Caco-2 (cell line): ENCODE measurements around the gene XRCC4. TPM values are rescaled to one million over a fixed set of nuclear protein-coding genes. Genes with fewer than 3 reads are reported as not detected.

ENCODE experiments used
- BruUV-seq: library from RNA; stranded (reverse); fragments of 400-500 nt; replicated peaks from 2 replicates; lab custom pipeline; 2021; lab: Mats Ljungman, UMichigan
- CTCF ChIA-PET: fragments of 300-600 bp; sonication (Branson Sonifier 250); formaldehyde crosslinking; loops from one replicate; lab custom pipeline; 2022; ENCODE audit warnings: antibody characterized with exemption; lab: Charles Lee
- POLR2A ChIA-PET: fragments of 300-600 bp; sonication (Branson Sonifier 250); formaldehyde crosslinking; loops from one replicate; lab custom pipeline; 2022; ENCODE audit warnings: antibody characterized with exemption; lab: Charles Lee
- DNase-seq, 2 experiments: peaks; one replicate each; pipeline versions ENCODE4 v3.0.0 to v3.0.0-alpha.2; 2020 to 2022
- H3K27me3 ChIP-seq: replicated peaks from 2 replicates; pipeline ENCODE4 v1.6.0; 2011; ENCODE audit warnings: low read length; ENCODE audit not compliant: control insufficient read depth, insufficient read depth
- H3K36me3 ChIP-seq: 2 replicates; pipeline ENCODE4 v1.5.1; 2011; ENCODE audit warnings: low read length; ENCODE audit not compliant: control insufficient read depth, insufficient read depth
- H3K4me1 ChIP-seq: fragments of 250-450 bp; sonication (Bioruptor Pico); 2 replicates; pipeline ENCODE4 v1.5.1; 2020; ENCODE audit warnings: mild to moderate bottlenecking
- H3K4me3 ChIP-seq: 2 replicates; pipeline ENCODE4 v1.5.1; 2011; ENCODE audit warnings: low read depth, mild to moderate bottlenecking, control low read depth, low read length
- H3K9me3 ChIP-seq: fragments of 250-450 bp; sonication (Bioruptor Pico); 2 replicates; pipeline ENCODE4 v1.5.1; 2020; ENCODE audit warnings: mild to moderate bottlenecking, moderate library complexity
- H3K27ac Mint-ChIP-seq: one replicate; pipeline ENCODE4 v1.8.0; 2022; ENCODE audit warnings: mixed read lengths; ENCODE audit not compliant: unreplicated experiment
- H3K27me3 Mint-ChIP-seq: one replicate; pipeline ENCODE4 v1.8.0; 2022; ENCODE audit warnings: mixed read lengths; ENCODE audit not compliant: insufficient read depth, unreplicated experiment
- H3K36me3 Mint-ChIP-seq: one replicate; pipeline ENCODE4 v1.8.0; 2022; ENCODE audit warnings: mild to moderate bottlenecking, mixed read lengths; ENCODE audit not compliant: insufficient read depth, unreplicated experiment
- H3K4me1 Mint-ChIP-seq: one replicate; pipeline ENCODE4 v1.8.0; 2022; ENCODE audit warnings: low read depth, mixed read lengths; ENCODE audit not compliant: unreplicated experiment
- H3K4me3 Mint-ChIP-seq: one replicate; pipeline ENCODE4 v1.8.0; 2022; ENCODE audit warnings: mild to moderate bottlenecking, moderate library complexity, mixed read lengths; ENCODE audit not compliant: unreplicated experiment
- H3K9me3 Mint-ChIP-seq: one replicate; pipeline ENCODE4 v1.8.0; 2022; ENCODE audit warnings: mixed read lengths; ENCODE audit not compliant: unreplicated experiment
- intact Hi-C: fragments of 100-400 bp; cut with micrococcal nuclease; formaldehyde crosslinking; loops from one replicate; pipeline ENCODE4 v1.10.0; 2022; ENCODE audit not compliant: unreplicated experiment
- total RNA-seq: library from RNA; stranded (reverse); gene quantifications from 2 replicates; pipeline ENCODE4 v1.2.3, GENCODE V29; 2022
- TF ChIP-seq, protein P1 (sequence below), 2 experiments: fragments of 200-600 bp in 1 of 2; IDR thresholded peaks; 1 replicate in 1 of 2; 2 replicates in 1 of 2; pipeline versions ENCODE4 v1.5.1 to v1.8.0; 2011 to 2022; ENCODE audit warnings: antibody characterized with exemption in 1 of 2, control low read depth in 1 of 2, inconsistent platforms in 1 of 2, low read depth in 1 of 2, low read length in 1 of 2, mild to moderate bottlenecking in 1 of 2, moderate library complexity in 1 of 2; ENCODE audit not compliant: insufficient read depth in 1 of 2, severe bottlenecking in 1 of 2, unreplicated experiment in 1 of 2

The XRCC4 gene
- total RNA-seq, 1 experiment from 2014 or later: 13.0 TPM

DNA sequence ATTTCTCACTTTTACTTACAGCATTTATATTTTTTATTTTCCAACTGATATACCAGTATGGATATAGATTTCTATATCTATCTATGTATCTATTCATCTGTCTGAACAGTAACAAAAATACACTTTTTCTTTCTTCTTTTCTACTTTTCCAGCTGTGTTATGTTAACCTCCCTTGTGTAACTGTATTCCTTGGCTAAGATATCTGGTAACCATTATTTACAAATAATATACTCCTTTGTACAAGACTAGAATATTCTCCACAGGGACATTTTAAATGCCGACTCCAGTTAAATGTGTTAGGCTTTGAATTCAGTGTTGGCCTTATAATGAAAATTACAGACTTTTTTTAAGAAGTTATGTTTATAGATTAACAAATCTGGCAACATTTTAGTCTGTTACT, 168.7 kb downstream of the XRCC4 start:
- Mint-ChIP-seq H3K27ac (no peak overlapping the region), H3K27me3 (no peaks in the 10 kb centered on the region), H3K9me3 (no peaks in the 10 kb centered on the region), H3K36me3 (no peaks in the 10 kb centered on the region), H3K4me1 (no peaks in the 10 kb centered on the region), H3K4me3 (no peak overlapping the region)
- CTCF ChIA-PET: no interaction called here
- TF ChIP-seq, protein P1, sequence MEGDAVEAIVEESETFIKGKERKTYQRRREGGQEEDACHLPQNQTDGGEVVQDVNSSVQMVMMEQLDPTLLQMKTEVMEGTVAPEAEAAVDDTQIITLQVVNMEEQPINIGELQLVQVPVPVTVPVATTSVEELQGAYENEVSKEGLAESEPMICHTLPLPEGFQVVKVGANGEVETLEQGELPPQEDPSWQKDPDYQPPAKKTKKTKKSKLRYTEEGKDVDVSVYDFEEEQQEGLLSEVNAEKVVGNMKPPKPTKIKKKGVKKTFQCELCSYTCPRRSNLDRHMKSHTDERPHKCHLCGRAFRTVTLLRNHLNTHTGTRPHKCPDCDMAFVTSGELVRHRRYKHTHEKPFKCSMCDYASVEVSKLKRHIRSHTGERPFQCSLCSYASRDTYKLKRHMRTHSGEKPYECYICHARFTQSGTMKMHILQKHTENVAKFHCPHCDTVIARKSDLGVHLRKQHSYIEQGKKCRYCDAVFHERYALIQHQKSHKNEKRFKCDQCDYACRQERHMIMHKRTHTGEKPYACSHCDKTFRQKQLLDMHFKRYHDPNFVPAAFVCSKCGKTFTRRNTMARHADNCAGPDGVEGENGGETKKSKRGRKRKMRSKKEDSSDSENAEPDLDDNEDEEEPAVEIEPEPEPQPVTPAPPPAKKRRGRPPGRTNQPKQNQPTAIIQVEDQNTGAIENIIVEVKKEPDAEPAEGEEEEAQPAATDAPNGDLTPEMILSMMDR (IDR thresholded peaks at IDR 0.05; ENCODE audit: insufficient read depth in 1 of 2, low read depth in 1 of 2, low read length in 1 of 2, severe bottlenecking in 1 of 2, unreplicated experiment in 1 of 2): no peak
- no TSS peak for BruUV-seq
- no peaks in the 10 kb centered on the region for H3K27me3 ChIP-seq
- H3K4me1 ChIP-seq: no peaks in the 10 kb centered on the region
- DNase-seq: no peak
- no peak overlapping the region for H3K4me3 ChIP-seq
- H3K36me3 ChIP-seq: no peaks in the 10 kb centered on the region
- POLR2A ChIA-PET: no interaction called here
- intact Hi-C loops: no loop called here
- no peaks in the 10 kb centered on the region for H3K9me3 ChIP-seq

DNA sequence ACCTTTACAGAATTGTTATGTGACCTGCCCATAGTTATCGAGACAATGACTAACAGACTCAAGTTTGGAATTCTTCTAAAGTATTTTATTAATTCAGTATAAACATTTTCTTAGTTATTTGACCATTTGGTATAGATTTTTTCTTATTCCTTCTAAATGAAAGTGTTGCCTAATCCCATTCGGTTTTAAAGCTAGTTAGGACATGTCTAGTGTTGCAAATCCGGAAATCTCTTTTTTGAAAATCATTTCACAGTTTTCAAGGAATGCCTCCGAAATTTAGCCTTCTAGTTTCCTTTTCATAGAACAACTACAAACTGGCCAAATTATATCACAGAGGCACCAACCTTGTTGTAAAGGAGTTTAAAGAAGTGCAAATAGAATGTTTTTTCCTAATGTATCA, 171.8 kb downstream of the XRCC4 start:
- H3K9me3 Mint-ChIP-seq: no peaks in the 10 kb centered on the region
- no peak overlapping the region for H3K27ac Mint-ChIP-seq
- no TSS peak for BruUV-seq
- H3K4me3 ChIP-seq: no peak overlapping the region
- no peak overlapping the region for H3K4me3 Mint-ChIP-seq
- H3K27me3 Mint-ChIP-seq: no peaks in the 10 kb centered on the region
- ChIA-PET POLR2A (no interaction called here), CTCF (no interaction called here)
- DNase-seq: no peak
- intact Hi-C loops: no loop called here
- H3K27me3 ChIP-seq: no peaks in the 10 kb centered on the region
- H3K9me3 ChIP-seq: no peaks in the 10 kb centered on the region
- no peaks in the 10 kb centered on the region for H3K36me3 ChIP-seq
- TF ChIP-seq, protein P1 (IDR thresholded peaks at IDR 0.05; ENCODE audit: insufficient read depth in 1 of 2, low read depth in 1 of 2, low read length in 1 of 2, severe bottlenecking in 1 of 2, unreplicated experiment in 1 of 2): no peak
- H3K36me3 Mint-ChIP-seq: no peaks in the 10 kb centered on the region
- peaks cover 5% of the 10 kb centered on the region for H3K4me1 Mint-ChIP-seq
- H3K4me1 ChIP-seq: peaks cover 7% of the 10 kb centered on the region; the same call in 1 of the 2 replicates

DNA sequence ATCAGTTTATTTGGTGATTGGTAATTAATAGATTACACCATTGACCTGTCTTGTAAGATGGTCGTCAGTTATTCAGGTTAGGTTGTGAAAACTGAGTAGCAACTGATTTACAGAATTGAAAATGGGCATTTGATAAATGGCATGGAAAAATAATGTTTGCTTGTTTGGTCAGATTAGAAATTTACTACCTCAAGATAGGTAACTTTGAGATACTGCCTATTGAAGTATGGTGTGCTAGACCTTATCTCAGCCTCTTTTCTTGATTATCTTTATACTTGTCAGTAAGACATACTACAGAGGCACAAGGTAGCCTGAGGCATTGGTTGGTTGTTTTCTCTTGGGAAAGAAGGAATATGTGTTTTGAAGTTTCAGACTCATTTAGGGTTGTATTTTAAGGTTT, 174.5 kb downstream of the XRCC4 start:
- DNase-seq: no peak
- CTCF ChIA-PET: no interaction called here
- Histone ChIP-seq H3K27me3 (no peaks in the 10 kb centered on the region), H3K36me3 (no peaks in the 10 kb centered on the region), H3K4me3 (no peak overlapping the region), H3K4me1 (peaks cover 7% of the 10 kb centered on the region; the same call in 1 of the 2 replicates), H3K9me3 (no peaks in the 10 kb centered on the region)
- BruUV-seq: no TSS peak
- Mint-ChIP-seq H3K27me3 (no peaks in the 10 kb centered on the region), H3K9me3 (no peaks in the 10 kb centered on the region), H3K36me3 (no peaks in the 10 kb centered on the region), H3K27ac (no peak overlapping the region), H3K4me3 (no peak overlapping the region), H3K4me1 (peaks cover 5% of the 10 kb centered on the region)
- intact Hi-C loops: loop anchor here (10.0 kb wide), 1 partner anchor 313 kb away; no protein-coding TSS in a partner anchor
- TF ChIP-seq, protein P1 (IDR thresholded peaks at IDR 0.05; ENCODE audit: insufficient read depth in 1 of 2, low read depth in 1 of 2, low read length in 1 of 2, severe bottlenecking in 1 of 2, unreplicated experiment in 1 of 2): no peak
- POLR2A ChIA-PET: no interaction called here
